ENCODE data around the gene PRIMA1.

The PRIMA1 gene

GRCh38 chr14:93712079-93712837 is 76.0 kb downstream of the PRIMA1 start:
- DNase-seq (ENCODE audit: low read depth, low spot score): no peak

DNA sequence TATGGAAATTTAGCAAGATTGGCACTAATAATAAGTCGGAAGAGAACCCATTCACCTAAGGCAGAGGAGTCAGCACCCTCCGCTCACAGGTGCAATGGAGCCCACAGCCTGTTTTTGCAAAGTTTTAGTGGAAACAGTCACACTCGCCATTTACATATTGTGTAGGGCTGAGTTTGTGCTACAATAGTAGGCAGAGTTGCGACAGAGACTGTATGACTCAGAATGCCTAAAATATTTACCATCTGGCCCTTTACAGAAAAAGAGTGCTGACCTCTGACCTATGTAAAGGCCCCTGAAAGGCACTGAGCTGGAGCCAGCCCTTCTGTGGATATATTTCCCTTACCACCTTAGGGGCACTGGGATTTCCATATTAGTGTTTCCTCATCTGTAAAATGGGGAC is 79.0 kb downstream of the PRIMA1 start:
- DNase-seq (ENCODE audit: low read depth, low spot score): no peak

GRCh38 chr14:93708800-93709199 is 79.5 kb downstream of the PRIMA1 start:
- no peak for DNase-seq (ENCODE audit: low read depth, low spot score)

GRCh38 chr14:93708311-93708734 is 80.0 kb downstream of the PRIMA1 start:
- no peak for DNase-seq (ENCODE audit: low read depth, low spot score)

- DNase-seq (ENCODE audit: low read depth, low spot score): no peak
Measured at GRCh38 chr14:93707475-93707874, 80.8 kb downstream of the PRIMA1 start.

GRCh38 chr14:93706360-93706955 is 81.8 kb downstream of the PRIMA1 start:
- DNase-seq (ENCODE audit: low read depth, low spot score): no peak

DNA sequence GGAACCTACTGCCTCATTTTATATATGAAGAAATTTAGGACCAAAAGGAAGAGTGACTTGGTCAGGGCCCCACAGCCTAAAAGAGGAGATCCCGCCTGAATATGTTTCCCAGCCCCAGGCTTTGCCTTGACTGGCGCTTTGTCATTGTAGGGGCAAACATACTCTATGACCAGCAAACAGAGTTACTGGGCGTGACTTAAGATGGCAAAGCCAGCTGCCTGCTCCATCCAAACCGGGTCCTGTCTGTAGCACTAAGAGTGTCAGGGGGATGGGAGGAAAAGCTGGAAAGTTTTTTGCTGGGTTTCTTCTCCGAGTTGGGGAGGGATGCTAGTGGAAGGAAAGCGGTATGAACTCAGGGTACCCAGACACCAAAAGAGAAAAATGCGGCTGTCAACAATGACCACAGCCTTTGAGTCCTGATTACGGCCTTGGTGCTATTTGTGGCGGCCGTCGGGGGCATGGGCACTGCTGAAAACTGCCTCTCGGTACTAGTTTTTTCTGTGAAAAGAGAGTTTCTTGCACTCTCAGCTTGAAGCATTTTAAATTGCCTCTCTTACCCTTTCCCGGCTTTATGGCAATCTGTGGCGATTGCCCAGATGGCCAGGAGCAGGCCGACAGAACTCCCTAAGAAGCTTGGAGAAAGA is 82.7 kb downstream of the PRIMA1 start:
- DNase-seq (ENCODE audit: low read depth, low spot score): no peak

DNA sequence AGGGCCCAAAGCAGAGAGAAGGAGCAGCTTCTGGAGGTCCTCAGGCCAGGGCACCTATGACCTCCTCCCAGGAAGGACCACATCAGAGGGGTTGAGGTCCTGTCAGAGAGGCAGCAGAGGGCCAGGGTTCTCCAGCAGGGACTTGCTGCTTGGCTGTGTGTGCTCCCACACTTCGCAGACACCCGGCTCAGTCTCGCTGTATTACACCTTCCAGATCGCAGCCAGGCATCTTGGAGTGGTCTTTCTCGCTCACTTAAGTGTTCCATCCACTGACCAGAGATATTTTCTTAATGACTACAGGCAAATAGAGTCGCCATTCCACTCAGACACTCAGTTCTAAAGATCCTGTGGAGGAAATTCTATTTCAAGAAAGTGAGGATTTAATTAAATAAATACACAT is 84.3 kb downstream of the PRIMA1 start:
- no peak for DNase-seq (ENCODE audit: low read depth, low spot score)

DNA sequence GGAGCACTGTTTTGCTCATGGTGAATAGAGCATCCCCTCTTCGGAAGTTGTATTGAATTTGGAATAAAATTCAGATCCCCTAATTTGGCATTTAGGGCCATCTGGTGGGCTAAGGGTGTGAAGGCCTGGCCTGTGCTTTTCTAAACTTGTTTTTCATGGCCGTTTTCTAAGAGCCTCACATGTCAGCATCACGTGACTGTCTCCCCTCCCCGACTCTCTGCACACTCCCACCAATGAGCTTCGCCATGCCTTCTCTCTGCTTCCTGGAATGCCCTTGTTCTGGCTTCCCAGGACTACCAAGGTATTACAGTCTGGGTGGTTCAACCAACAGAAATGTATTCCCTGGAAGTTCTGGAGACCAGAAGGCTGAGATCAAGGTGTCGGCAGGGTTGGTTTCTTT is 85.3 kb downstream of the PRIMA1 start:
- DNase-seq (ENCODE audit: low read depth, low spot score): no peak

DNA sequence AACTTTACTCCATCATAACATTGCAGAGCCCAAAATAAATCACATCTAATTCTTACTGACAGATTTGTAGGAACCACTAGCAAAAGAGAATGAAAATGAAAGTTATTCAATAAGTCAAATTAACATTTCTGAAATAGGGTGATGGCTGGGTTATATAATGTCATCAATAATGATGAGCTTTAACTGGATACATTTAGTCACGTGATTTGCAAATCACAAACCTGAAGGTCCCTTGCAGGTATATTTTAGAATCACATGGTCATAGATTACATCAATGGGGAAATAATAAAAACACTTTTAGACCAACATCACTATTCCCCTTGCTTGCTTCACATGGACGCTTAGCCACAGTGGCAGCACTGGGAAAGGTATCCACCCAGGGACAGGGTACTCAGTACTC is 86.7 kb downstream of the PRIMA1 start:
- DNase-seq (ENCODE audit: low read depth, low spot score): no peak

GRCh38 chr14:93700928-93701327 is 87.4 kb downstream of the PRIMA1 start:
- DNase-seq (ENCODE audit: low read depth, low spot score): no peak

GRCh38 chr14:93693914-93694313 is 94.4 kb downstream of the PRIMA1 start:
- no peak for DNase-seq (ENCODE audit: low read depth, low spot score)

DNA sequence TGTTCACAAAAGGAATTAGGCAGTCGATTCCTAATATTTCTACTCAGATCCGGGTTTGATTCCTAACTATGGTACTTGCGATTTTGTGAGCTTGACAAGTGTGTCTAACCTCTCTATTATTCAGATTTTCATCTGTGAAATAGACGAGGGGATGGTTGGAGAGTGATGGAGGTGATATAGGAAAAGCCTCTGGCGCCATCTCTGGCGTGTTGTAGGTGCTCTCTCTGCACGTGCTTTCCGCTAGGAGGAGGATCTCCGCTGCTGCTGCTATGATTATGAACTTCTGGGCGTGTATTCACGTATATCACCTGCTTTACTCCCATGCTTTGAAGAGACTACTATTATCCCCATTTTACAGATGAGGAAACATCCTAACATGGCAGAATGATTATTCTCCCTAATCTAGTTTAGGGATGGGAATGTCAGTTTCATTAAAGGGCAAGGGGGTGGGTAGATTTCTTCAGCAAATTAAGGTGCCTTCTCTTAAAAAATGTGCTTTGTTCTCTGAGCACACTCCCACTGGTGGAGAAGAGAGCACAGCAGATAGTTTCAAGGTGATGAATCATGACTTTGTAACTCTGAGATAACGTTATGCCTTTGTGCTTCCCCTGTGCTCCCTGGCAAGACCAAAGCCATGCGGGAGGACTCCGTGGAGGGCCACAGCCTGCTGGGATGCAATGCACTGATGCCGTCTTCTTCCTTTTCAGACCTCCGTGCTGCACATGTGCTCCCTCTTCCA is 97.1 kb downstream of the PRIMA1 start:
- no peak for DNase-seq (ENCODE audit: low read depth, low spot score)

GRCh38 chr14:93690146-93690545 is 98.1 kb downstream of the PRIMA1 start:
- DNase-seq (ENCODE audit: low read depth, low spot score): no peak

DNA sequence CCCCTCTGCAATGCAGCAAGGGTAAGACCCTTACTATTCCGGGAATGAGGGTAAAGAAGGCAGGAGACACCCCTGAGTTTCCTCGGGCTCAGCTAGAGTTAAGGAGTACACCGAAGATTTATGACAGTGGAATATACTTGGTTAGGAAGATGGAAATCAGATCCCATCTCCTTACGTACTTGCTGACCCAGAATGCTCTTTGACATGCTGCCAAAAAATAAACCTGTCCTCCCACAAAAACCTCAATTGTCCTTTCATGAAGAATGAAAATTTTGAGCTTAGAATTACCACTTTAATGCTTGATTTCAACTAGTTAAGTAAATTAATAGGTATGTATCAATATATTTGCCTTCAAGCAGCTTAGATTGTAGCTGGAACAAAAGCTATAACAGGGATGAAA is 99.5 kb downstream of the PRIMA1 start:
- DNase-seq (ENCODE audit: low read depth, low spot score): no peak

DNA sequence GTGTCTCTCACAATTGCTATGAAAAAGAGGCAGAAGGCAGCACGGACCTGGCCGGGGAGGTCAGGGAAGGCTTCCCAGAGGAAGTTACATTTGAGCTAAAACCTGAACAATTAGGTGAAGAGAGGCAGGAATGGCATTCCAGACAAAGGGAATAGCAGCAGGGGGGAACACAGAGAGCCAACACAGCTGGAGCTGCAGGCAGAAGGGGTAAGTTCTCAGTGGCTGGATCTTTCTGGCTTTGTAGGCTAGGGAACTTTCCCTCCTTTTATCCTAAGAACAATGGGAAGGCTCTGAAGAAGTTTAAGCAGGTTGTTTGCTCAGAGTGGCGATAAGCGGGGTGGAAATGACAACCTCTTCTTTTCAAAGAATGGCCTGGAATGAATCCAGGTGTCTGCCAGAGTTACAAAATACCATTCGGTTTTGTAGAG is 100.0 kb downstream of the PRIMA1 start:
- DNase-seq (ENCODE audit: low read depth, low spot score): no peak

DNA sequence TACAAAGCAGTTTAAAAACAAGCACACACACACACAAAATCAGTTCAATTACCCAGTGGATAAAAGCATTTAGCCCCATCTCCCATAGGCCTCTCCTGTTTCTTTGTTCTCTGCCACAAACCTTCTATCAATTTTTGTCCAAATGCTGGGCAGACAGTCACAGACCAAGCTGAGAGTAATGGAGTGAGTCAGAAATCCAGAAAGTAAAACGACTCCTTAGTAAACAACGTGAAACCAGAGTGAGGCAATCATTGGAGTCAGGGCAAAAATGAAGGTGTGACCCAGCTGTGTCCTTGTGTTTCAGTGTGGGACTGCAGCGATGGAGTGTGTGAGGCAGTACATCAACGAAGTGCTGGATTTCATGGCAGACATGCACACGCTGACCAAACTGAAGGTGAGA is 102.0 kb downstream of the PRIMA1 start:
- DNase-seq (ENCODE audit: low read depth, low spot score): no peak

DNA sequence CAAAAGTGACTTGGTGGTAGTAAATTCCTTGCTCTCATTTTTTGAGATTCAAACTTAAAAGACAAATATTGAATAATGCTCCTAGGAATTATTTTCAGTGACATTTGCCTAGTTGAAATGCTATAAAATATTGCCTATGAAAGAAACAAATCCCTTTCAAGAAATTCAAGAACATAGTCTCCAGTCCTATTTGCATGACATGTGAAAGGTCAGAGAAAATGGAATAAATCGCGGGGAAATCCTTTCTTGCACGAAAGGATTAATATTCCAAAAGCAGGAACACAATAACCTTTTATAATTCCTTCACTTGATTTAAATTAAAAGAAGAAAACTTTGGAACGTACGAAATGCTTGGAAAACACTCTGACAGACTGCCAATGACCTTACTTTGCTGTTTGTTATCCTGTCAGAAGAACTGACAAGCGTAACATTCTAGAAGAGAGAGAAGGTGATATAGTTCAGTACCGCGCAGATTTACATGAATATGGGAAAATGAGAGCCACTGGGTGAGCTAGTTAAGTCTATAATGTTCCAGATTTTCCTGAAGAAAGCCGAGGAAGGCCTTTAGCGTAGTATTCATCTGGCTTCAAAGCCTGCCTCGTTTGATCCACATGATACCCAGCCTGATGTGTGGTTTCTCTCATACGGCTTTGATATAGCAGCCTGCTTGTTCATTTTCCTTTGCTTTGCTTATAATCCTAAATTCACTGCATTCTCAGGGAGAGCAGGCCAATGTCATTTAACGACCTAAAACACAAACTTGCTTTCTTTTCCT is 103.0 kb downstream of the PRIMA1 start:
- DNase-seq (ENCODE audit: low read depth, low spot score): no peak

GRCh38 chr14:93683226-93683625 is 105.1 kb downstream of the PRIMA1 start:
- DNase-seq (ENCODE audit: low read depth, low spot score): peak; percentile 1

DNA sequence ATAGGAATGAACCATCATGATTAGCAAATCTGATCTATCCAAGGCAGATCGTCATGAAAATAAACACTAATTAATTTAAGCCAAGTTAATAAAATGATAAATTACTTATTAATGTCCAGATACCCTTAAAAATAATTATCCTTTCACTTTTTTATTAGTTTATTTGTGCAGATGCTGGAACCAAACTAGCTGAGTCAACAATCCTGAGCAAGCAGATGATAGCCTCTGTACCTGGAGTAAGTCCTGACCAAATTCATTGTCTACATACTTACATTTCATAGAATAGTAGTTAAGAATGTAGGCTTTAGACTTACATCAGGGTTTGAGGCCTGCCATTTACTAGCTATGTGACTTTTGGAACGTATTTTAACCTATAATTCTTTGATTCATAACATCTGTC is 105.8 kb downstream of the PRIMA1 start:
- no peak for DNase-seq (ENCODE audit: low read depth, low spot score)

GRCh38 chr14:93676416-93676958 is 111.8 kb downstream of the PRIMA1 start:
- DNase-seq (ENCODE audit: low read depth, low spot score): no peak

All from astrocyte of the hippocampus (primary cell).